Measurements from ENCODE around the gene PROS1.

GRCh38 chr3:93926789-93927188 is 46.9 kb downstream of the PROS1 start:
- TF ChIP-seq, protein P1, sequence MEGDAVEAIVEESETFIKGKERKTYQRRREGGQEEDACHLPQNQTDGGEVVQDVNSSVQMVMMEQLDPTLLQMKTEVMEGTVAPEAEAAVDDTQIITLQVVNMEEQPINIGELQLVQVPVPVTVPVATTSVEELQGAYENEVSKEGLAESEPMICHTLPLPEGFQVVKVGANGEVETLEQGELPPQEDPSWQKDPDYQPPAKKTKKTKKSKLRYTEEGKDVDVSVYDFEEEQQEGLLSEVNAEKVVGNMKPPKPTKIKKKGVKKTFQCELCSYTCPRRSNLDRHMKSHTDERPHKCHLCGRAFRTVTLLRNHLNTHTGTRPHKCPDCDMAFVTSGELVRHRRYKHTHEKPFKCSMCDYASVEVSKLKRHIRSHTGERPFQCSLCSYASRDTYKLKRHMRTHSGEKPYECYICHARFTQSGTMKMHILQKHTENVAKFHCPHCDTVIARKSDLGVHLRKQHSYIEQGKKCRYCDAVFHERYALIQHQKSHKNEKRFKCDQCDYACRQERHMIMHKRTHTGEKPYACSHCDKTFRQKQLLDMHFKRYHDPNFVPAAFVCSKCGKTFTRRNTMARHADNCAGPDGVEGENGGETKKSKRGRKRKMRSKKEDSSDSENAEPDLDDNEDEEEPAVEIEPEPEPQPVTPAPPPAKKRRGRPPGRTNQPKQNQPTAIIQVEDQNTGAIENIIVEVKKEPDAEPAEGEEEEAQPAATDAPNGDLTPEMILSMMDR (conservative IDR thresholded peaks at IDR 0.05; ENCODE audit: low read depth, low read length): no peak
- TF ChIP-seq EZH2 (IDR thresholded peaks at IDR 0.05; ENCODE audit: low read length, unreplicated experiment) (no peak), EZH2phosphoT487 (IDR thresholded peaks at IDR 0.05; ENCODE audit: borderline replicate concordance, low read length) (no peak)
